Measurements from ENCODE around the gene SPG7.

- TF ChIP-seq EZH2 (IDR thresholded peaks at IDR 0.05; ENCODE audit: low read depth): no peak
- TF ChIP-seq CTCF (conservative IDR thresholded peaks at IDR 0.05): no peak
Measured at GRCh38 chr16:89581861-89582563, 73.8 kb downstream of the SPG7 start.

Measured in PC-9 (cell line).